HG03025 (cell line): ENCODE data around the gene MAN2A2.

Source experiments
- ATAC-seq: cut with Tn5 transposase; IDR thresholded peaks from one replicate; pipeline ENCODE4 v1.9.1; 2021; ENCODE audit warnings: mild to moderate bottlenecking, moderate library complexity; ENCODE audit not compliant: unreplicated experiment, low FRiP score

Gene MAN2A2

GRCh38 chr15:90957031-90957790 lies 54.1 kb downstream of the MAN2A2 start:
- ATAC-seq: no peak

GRCh38 chr15:90957791-90958190 lies 54.7 kb downstream of the MAN2A2 start:
- no peak for ATAC-seq

- ATAC-seq: no peak
Measured at GRCh38 chr15:90959028-90959595, 56.0 kb downstream of the MAN2A2 start.

- no peak for ATAC-seq
Measured at GRCh38 chr15:90959894-90960293, 56.8 kb downstream of the MAN2A2 start.

- no peak for ATAC-seq
Measured at GRCh38 chr15:90960298-90961091, 57.4 kb downstream of the MAN2A2 start.

GRCh38 chr15:90962021-90962420 lies 58.9 kb downstream of the MAN2A2 start:
- no peak for ATAC-seq

- ATAC-seq: no peak
Measured at GRCh38 chr15:90966262-90966661, 63.2 kb downstream of the MAN2A2 start.

GRCh38 chr15:90967206-90967605 lies 64.1 kb downstream of the MAN2A2 start:
- no peak for ATAC-seq

- ATAC-seq: no peak
Measured at GRCh38 chr15:90968434-90968833, 65.3 kb downstream of the MAN2A2 start.

GRCh38 chr15:90970274-90970673 lies 67.2 kb downstream of the MAN2A2 start:
- no peak for ATAC-seq

GRCh38 chr15:90972133-90972532 lies 69.0 kb downstream of the MAN2A2 start:
- no peak for ATAC-seq
